Measurements from ENCODE around the gene KRT37. TPM values are rescaled to one million over a fixed set of nuclear protein-coding genes. Genes with fewer than 3 reads are reported as not detected.

KRT37 gene
- total RNA-seq, 1 experiment from 2014 or later: not detected

GRCh38 chr17:41421116-41421515, 3.3 kb downstream of the KRT37 start:
- DNase-seq: no peak
- Histone ChIP-seq H3K9me3 (replicated peaks) (no peaks in the 10 kb centered on the region), H3K36me3 (no peaks in the 10 kb centered on the region), H3K4me3 (no peak overlapping the region), H3K27ac (no peak overlapping the region), H3K4me1 (no peaks in the 10 kb centered on the region), H3K27me3 (no peaks in the 10 kb centered on the region)

DNA sequence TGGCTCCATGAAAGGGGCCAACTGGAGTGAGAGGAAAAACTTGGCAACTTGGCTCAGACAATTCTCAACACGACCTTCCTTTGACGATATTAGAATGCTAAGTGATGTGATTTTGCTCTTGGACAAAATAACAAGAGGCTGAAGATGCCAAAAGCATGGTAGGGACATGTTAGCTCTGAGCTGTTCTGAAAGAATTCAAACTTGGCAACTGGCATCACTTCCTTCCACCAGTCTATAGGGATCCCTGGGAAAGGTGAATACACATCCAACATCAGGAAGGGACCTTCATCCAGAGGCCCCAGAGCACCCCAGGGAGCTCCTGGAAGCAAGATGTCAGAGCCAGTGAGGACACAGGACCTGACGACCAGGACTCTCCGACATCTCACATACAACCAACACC, 4.3 kb downstream of the KRT37 start:
- no peak for DNase-seq
- H3K27ac ChIP-seq: no peak overlapping the region
- H3K4me1 ChIP-seq: no peaks in the 10 kb centered on the region
- no peaks in the 10 kb centered on the region for H3K27me3 ChIP-seq
- no peaks in the 10 kb centered on the region for H3K9me3 ChIP-seq (replicated peaks)
- no peak overlapping the region for H3K4me3 ChIP-seq
- H3K36me3 ChIP-seq: no peaks in the 10 kb centered on the region

GRCh38 chr17:41419716-41420115, 4.7 kb downstream of the KRT37 start:
- Histone ChIP-seq H3K27me3 (no peaks in the 10 kb centered on the region), H3K9me3 (replicated peaks) (no peaks in the 10 kb centered on the region), H3K4me1 (no peaks in the 10 kb centered on the region), H3K36me3 (no peaks in the 10 kb centered on the region), H3K27ac (no peak overlapping the region), H3K4me3 (no peak overlapping the region)
- DNase-seq: no peak

GRCh38 chr17:41418116-41418860, 6.1 kb downstream of the KRT37 start:
- DNase-seq: no peak
- H3K27me3 ChIP-seq: no peaks in the 10 kb centered on the region
- H3K9me3 ChIP-seq (replicated peaks): no peaks in the 10 kb centered on the region
- H3K4me1 ChIP-seq: no peaks in the 10 kb centered on the region
- no peaks in the 10 kb centered on the region for H3K36me3 ChIP-seq
- H3K27ac ChIP-seq: no peak overlapping the region
- H3K4me3 ChIP-seq: no peak overlapping the region

DNA sequence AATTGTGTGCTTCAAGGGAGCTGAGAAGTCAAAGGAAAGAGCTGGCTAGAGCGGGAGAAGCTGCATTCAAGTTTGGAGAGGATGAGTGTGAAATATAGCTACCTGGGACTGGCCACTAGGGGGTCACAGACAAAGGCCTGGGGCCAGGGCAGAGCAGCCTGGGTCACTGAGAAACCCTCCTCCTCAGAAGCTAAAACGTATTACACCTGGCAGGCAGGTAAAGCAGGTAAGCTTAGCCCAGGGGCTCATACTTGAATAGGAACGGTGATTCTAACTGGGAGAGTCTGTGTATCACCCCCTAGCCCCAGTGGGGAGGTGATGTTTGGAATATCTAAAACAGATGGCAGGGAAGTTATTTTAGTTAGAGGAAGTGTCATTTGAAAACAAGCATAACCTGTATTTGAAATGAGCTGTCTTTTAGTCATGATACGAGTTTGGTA, 6.8 kb downstream of the KRT37 start:
- Histone ChIP-seq H3K4me1 (no peaks in the 10 kb centered on the region), H3K9me3 (replicated peaks) (no peaks in the 10 kb centered on the region)

DNA sequence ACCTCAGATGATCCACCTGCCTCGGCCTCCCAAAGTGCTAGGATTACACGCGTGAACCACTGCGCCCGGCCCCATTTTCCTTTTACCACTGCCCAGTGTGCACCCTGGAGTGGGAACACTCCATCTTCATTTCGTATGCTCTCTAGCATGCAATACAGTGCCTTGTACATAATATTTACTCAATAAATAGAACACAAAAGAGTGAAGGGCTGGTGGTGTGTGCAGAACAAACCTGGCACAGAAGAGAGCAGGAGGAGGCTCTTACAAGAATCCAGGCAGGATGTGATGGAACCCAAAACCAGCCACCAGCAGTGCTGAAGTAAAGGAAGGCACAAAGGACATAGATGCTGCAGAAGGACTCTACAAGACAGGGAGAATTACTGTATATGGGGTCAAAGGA, 7.3 kb downstream of the KRT37 start:
- no peak overlapping the region for H3K4me3 ChIP-seq
- H3K9me3 ChIP-seq (replicated peaks): no peaks in the 10 kb centered on the region
- no peaks in the 10 kb centered on the region for H3K4me1 ChIP-seq
- no peak for DNase-seq
- H3K27me3 ChIP-seq: no peaks in the 10 kb centered on the region
- no peak overlapping the region for H3K27ac ChIP-seq
- H3K36me3 ChIP-seq: no peaks in the 10 kb centered on the region

More for the DNA sequence above, 6.8 kb downstream of the KRT37 start:
- Histone ChIP-seq H3K27ac (no peak overlapping the region), H3K4me3 (no peak overlapping the region), H3K36me3 (no peaks in the 10 kb centered on the region), H3K27me3 (no peaks in the 10 kb centered on the region)
- no peak for DNase-seq

GRCh38 chr17:41416479-41416878, 7.9 kb downstream of the KRT37 start:
- Histone ChIP-seq H3K27ac (no peak overlapping the region), H3K4me3 (no peak overlapping the region), H3K36me3 (no peaks in the 10 kb centered on the region), H3K9me3 (replicated peaks) (no peaks in the 10 kb centered on the region), H3K27me3 (no peaks in the 10 kb centered on the region), H3K4me1 (no peaks in the 10 kb centered on the region)
- no peak for DNase-seq

GRCh38 chr17:41415833-41416335, 8.5 kb downstream of the KRT37 start:
- Histone ChIP-seq H3K4me3 (no peak overlapping the region), H3K9me3 (replicated peaks) (no peaks in the 10 kb centered on the region), H3K4me1 (no peaks in the 10 kb centered on the region), H3K27me3 (no peaks in the 10 kb centered on the region), H3K27ac (no peak overlapping the region), H3K36me3 (no peaks in the 10 kb centered on the region)
- no peak for DNase-seq

- Histone ChIP-seq H3K9me3 (replicated peaks) (no peaks in the 10 kb centered on the region), H3K36me3 (no peaks in the 10 kb centered on the region), H3K27ac (no peak overlapping the region), H3K27me3 (no peaks in the 10 kb centered on the region), H3K4me3 (no peak overlapping the region), H3K4me1 (no peaks in the 10 kb centered on the region)
- no peak for DNase-seq
Observed at GRCh38 chr17:41415411-41415810, 9.0 kb downstream of the KRT37 start.

DNA sequence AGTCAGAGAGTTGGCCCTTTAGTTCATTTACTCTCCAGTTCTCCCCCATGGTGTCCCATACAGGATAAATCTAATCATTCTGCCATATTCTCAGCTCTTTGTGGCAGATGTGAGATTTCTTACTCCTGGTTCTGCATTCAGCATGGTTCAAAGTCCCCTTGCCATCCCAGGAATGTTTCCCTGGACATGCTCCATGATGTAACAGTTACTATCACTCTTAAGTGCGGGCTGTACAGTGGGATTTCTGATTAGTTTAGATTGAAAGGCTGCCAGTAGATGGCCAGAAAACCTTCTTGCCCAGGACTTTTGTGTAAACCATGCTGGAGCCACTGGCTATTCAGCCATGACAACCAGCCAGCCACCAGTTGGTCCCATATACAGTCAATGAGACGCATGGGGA, 10.4 kb downstream of the KRT37 start:
- no peak for DNase-seq
- no peaks in the 10 kb centered on the region for H3K4me1 ChIP-seq

DNA sequence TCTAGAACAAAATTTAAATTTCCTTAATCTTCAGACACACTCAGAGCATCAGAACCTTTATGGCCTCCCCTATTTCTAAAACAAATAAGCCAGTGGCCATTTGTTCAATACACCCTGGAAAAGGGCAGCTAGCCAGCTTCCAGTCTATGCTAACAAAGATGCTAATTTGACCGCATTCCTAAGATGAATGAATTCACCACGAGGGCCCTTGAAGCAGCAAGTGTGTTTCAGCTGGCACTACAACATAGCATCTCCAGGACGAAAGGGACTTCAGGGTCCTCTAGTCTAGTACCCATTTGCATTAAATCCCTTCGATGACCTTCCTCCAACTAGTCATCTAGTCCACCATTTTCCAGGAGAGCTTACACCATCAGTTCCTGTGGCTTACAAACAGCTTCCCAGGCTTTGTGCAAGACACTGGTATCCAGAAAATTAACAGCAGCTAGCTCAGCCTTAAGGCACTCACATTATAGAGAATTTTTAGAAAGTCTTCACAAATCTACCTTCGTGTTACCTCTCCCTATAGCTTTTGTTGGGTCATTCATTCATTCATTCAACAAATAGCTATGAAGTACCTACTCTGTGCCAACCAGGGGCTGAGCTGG, 10.9 kb downstream of the KRT37 start:
- H3K27ac ChIP-seq: no peak overlapping the region
- H3K36me3 ChIP-seq: no peaks in the 10 kb centered on the region
- H3K4me3 ChIP-seq: no peak overlapping the region
- no peak for DNase-seq
- H3K27me3 ChIP-seq: no peaks in the 10 kb centered on the region
- no peaks in the 10 kb centered on the region for H3K4me1 ChIP-seq
- H3K9me3 ChIP-seq (replicated peaks): no peaks in the 10 kb centered on the region

More for the DNA sequence above, 10.4 kb downstream of the KRT37 start:
- Histone ChIP-seq H3K9me3 (replicated peaks) (no peaks in the 10 kb centered on the region), H3K27ac (no peak overlapping the region), H3K27me3 (no peaks in the 10 kb centered on the region), H3K36me3 (no peaks in the 10 kb centered on the region), H3K4me3 (no peak overlapping the region)

DNA sequence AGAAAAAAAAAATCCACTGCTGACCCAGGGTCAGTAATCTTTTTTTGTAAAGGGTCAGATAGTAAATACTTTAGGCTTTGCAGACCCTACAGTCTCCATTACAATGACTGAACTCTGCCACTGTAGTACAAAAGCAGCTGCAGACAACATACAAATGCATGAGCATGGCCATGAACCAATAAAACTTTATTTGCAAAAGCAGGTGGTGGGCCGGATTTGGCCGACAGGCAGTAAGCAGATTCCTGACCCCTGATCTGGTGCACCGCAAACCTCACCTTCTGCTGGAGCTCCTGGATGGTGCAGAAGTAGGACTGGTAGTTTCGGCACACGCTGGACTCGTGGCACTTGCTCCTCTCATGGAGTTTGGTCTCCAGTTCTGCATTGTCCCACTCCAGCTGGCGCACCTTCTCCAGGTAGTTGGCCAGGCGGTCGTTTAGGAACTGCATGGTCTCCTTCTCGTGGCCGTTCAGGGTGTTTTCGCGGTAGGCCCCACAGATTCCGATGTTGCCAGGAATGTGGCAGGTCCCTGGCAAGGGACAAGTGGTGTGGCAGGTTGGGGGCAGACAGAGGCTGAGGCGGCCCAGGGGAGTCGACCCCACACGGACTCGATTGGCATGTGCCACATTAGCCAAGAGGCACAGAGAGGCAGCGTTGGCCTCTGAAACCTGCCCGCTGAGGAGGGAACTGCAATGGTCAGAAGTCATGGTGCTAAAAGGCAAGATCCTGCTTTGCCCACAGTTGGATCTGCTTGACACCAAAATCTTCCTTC, 13.1 kb downstream of the KRT37 start:
- H3K36me3 ChIP-seq: no peaks in the 10 kb centered on the region
- no peak overlapping the region for H3K27ac ChIP-seq
- no peaks in the 10 kb centered on the region for H3K4me1 ChIP-seq
- H3K9me3 ChIP-seq (replicated peaks): no peaks in the 10 kb centered on the region
- DNase-seq: no peak
- no peak overlapping the region for H3K4me3 ChIP-seq
- no peaks in the 10 kb centered on the region for H3K27me3 ChIP-seq

- Histone ChIP-seq H3K4me3 (no peak overlapping the region), H3K27me3 (no peaks in the 10 kb centered on the region), H3K9me3 (replicated peaks) (no peaks in the 10 kb centered on the region), H3K27ac (no peak overlapping the region), H3K36me3 (no peaks in the 10 kb centered on the region), H3K4me1 (peaks cover 10% of the 10 kb centered on the region)
- no peak for DNase-seq
Observed at GRCh38 chr17:41407226-41407625, 17.2 kb downstream of the KRT37 start.

DNA sequence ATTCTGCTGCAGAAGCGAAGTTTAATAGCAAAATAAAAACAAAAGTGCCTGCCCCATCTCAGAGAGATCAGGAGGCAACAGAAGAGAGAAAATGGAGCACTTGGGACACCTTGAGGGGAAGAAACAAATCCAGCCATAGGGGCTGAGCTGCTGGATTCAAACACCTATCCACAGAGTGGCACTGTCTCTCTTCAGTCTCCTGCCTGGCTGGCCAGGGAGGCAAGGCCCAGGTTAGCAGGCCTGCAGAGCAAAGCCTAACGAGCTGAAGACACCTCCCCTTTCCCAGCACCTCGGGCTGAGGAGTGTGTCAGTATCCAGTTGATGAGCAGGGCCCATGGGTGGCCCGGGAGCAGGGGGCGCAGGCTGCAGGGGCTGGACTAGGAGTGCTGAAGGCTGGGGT, 18.2 kb downstream of the KRT37 start:
- no peaks in the 10 kb centered on the region for H3K36me3 ChIP-seq
- no peak for DNase-seq
- H3K4me3 ChIP-seq: no peak overlapping the region
- H3K4me1 ChIP-seq: peaks cover 10% of the 10 kb centered on the region
- H3K27ac ChIP-seq: no peak overlapping the region
- H3K9me3 ChIP-seq (replicated peaks): no peaks in the 10 kb centered on the region
- no peaks in the 10 kb centered on the region for H3K27me3 ChIP-seq

DNA sequence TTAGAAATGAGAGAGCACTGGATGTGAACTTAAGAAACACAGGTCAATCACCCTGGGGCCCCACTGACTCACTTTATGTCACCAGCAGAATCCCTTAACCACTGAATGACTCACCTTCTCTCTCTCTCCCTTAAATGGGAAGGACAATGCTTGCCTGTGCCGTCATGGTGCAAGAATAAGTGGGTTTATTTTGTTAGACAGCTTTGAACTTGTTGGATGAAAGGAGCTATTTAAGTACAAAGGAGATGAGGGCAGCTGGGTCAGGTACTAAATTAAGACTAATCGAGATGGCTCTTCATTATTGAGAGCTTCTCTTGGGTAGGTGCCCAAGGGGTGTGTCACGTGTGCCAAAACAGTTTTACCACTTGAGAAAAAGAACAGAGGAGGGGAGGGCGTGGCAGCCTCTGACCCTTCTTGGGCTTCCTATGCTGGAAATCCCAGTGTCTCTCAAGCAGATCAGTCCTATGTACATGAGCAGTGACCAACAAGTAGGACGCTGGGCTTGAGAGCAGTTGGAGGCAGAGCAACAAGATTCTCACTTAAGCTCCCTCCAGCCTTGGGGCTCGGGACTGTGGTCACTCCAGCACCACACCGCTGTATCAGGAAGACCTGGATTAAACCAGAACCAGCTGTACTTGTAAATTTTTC, 20.2 kb downstream of the KRT37 start:
- peak; percentile 19 to 37 for DNase-seq
- H3K4me1 ChIP-seq: peaks cover 10% of the 10 kb centered on the region
- no peaks in the 10 kb centered on the region for H3K27me3 ChIP-seq
- no peak overlapping the region for H3K27ac ChIP-seq
- H3K9me3 ChIP-seq (replicated peaks): no peaks in the 10 kb centered on the region
- no peak overlapping the region for H3K4me3 ChIP-seq
- no peaks in the 10 kb centered on the region for H3K36me3 ChIP-seq
